Stimulated activated CD8-positive, alpha-beta memory T cell treated with anti-CD3 and anti-CD28 coated beads, Interleukin-7, amount 100 ng/mL, for 24 hours (primary cell): ENCODE data around the gene IL9R.
"Not testable (repeated sequence)": the region's sequence is repeated elsewhere in the genome, so short reads cannot be mapped to it uniquely, and the experiment has no call there.

Experiments
- DNase-seq: peaks from one replicate; pipeline ENCODE4 v3.0.0-alpha.2; 2020; ENCODE audit warnings: low read depth

The IL9R gene, protein sequence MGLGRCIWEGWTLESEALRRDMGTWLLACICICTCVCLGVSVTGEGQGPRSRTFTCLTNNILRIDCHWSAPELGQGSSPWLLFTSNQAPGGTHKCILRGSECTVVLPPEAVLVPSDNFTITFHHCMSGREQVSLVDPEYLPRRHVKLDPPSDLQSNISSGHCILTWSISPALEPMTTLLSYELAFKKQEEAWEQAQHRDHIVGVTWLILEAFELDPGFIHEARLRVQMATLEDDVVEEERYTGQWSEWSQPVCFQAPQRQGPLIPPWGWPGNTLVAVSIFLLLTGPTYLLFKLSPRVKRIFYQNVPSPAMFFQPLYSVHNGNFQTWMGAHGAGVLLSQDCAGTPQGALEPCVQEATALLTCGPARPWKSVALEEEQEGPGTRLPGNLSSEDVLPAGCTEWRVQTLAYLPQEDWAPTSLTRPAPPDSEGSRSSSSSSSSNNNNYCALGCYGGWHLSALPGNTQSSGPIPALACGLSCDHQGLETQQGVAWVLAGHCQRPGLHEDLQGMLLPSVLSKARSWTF

DNA sequence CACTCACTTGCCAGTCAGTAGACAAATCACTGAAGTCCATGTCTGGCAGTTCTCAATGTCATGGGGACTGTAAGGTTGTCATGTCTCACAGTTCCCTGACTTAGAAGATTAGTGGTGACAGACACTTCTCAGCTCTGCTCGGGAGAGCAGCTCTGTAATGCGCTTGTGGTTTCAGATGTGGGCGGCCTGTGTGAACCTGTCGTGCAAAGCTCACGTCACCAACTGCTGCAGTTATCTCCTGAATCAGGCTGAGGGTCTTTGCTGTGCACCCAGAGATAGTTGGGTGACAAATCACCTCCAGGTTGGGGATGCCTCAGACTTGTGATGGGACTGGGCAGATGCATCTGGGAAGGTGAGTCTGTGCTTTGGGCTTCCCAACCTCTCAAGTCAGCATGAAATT, at the start of gene IL9R:
TSS of gene IL9R (plus strand) at position 261 of the 400 bp plus-strand sequence. CDS start at position 325, 64 bp downstream.
- DNase-seq = peak; percentile 43

- DNase-seq = no peak
Observed at GRCh38 chrX:155949098-155949497, 48.4 kb upstream of the IL9R start.

- no peak for DNase-seq
Observed at GRCh38 chrX:155951237-155951789, 46.2 kb upstream of the IL9R start.

DNA sequence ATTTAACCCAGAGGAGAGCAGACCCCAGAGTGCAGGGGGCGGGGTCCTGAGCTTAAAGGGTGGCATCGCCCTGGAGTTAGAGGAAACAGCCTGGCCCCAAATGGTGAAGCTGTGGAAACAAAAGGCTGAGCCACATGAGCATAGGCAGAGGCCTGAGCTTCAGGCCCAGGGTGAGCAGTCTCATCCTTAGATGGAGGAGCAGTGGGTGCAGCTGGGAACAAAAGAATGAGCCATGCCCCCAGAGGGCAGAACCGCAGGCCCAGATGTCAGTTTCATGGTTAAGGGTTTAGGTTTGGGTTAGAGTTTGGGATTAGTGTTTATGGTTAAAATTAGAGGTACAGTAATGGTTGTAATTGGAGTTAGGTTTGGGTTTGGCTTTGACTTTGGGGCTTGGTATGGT, 44.4 kb upstream of the IL9R start:
- no peak for DNase-seq

DNA sequence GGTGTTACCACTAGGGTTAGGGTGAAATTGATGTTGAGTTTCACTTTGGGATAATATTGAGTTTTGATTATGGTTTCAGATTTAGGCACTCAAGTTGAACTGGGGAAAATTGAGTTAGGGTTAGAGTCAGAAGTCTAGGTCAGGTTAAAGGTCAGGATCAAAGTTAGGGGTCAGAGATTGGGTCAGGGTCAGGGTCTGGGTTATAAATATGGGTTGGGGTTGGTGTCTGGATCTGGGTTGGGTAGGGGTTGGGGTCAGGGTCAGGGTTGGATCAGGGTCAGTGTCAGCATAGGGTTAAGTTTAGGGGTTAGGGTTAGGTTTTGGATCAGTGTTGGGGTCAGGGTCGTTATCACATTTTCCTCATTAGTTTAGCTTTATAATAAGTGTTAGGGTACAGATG, 42.7 kb upstream of the IL9R start:
- DNase-seq = no peak

- no peak for DNase-seq
Observed at GRCh38 chrX:155956099-155956498, 41.4 kb upstream of the IL9R start.

- DNase-seq = no peak
Observed at GRCh38 chrX:155956649-155957048, 40.8 kb upstream of the IL9R start.

- no peak for DNase-seq
Observed at GRCh38 chrX:155957843-155958242, 39.7 kb upstream of the IL9R start.

GRCh38 chrX:155959018-155959587, 38.4 kb upstream of the IL9R start:
- no peak for DNase-seq

DNA sequence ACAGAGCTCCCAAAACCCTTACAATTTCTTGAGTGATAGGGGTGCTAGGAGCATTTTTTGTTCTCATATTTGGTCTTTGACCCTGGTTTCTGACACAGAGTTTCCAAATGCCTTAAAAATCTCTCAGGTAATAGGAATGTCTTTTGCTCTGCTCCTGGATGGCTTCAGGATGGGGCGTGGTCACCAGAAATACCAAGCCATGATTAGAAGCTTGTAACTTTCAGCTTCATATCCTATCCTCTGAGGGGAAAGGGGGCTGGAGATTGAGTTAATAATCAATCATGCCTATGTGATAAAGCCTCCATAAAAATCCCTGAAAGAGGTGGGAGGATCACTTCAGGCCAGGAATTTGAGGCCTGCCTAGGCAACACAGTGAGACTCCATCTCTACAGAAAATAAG, 34.6 kb upstream of the IL9R start:
- no peak for DNase-seq

DNA sequence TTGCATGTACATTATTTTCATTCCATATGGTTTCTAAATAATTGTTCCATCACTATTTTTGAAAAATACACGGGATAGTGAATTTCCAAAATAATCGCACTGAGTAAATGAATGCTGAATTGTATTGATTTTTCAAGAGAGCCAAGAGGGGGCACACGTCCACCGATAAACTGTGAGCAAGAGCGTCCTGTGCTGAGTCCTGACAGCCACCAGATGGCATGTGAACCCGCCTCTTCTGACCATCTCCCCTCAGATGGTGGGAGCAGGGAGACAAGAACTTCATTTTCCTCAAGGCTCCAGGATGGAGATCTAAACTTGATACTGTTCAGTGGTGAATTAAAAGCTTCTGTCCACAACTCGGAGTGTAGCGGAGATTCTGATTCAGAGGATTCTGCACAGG, 30.6 kb upstream of the IL9R start:
- no peak for DNase-seq

DNA sequence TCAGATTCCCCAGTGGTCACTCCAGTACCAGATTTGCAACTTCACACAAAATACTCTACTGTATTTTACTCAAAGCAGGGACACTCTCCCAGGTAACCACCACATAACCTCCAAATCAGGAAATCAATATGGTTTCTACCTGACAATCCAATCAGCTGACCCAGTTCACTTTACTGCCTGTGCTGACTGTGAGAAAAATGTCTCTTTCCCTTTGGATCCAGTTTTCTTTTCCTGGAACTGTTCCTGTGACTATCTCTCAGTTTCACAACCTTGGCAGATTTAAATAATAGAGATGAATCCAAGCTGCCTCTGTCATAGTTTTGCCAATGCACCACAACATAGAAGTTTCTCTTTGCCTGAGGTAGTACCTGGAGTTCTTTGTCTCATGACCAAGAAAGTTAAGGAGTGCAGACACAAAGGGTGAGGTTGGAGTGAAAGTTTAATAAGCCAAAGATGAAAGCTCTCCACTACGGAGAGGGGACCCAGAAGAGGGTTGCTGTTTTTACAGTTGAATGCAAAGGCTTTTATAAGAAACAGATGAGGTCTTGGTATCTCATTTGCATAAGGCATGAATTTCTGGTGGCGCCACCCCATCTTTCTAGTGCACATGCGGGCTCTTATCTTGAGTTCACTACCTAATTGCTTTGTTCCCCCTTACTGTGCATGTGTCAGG, 29.7 kb upstream of the IL9R start:
- no peak for DNase-seq

DNA sequence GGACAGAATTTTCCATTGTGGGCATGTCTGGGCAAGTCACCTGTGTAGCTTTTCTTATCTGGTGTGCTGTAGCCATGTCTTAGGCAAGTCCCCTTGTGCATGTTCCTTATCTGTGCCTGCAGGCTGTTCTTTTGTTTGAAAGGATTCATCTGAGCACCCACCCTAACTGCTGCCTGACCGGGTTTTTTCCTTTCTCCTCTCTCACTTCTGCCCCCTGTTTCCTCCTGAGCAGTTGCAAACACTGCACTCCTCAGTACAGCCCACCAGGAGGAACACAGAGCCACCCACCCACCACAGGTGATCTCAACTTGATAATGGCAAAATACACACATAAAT, 29.2 kb upstream of the IL9R start:
- no peak for DNase-seq

GRCh38 chrX:155968791-155969190, 28.7 kb upstream of the IL9R start:
- no peak for DNase-seq

GRCh38 chrX:155971658-155972057, 25.8 kb upstream of the IL9R start:
- not testable (repeated sequence) for DNase-seq

DNA sequence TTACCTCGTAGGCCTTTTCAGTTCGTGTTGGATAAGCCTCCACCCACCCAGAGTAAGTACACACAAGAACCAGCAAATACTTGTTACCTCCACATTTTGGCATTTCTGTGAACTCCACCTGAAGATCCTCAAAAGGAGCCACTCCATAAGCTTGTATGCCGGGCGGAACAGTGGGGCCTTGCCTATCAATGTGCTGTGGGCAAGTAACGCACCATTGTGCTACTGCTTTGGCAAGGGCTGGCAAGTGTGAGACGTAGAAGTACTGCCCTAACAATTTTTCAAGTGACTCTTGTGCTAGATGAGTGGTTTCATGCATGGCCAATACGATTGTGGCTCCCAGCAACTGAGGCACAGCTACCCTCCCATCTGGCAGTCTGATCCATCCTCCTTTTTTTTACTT, 25.3 kb upstream of the IL9R start:
- DNase-seq = not testable (repeated sequence)

DNA sequence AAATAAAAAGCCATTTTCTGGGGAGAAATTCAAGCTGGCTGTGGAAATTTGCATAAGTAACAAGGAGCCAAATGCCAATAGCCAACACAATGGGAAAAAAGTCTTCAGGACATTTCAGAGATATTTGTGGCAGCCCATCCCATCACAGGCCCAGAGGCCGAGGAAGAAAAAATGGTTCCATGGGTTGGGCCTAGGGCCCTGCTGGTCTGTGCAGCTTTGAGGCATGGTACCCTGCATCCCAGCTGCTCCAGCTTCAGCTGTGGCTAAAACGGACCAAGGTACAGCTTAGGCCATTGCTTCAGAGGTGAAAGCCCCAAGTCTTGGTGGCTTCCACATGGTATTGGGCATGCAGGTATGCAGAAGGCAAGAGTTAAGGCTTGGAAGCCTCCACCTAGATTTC, 14.2 kb upstream of the IL9R start:
- no peak for DNase-seq

DNA sequence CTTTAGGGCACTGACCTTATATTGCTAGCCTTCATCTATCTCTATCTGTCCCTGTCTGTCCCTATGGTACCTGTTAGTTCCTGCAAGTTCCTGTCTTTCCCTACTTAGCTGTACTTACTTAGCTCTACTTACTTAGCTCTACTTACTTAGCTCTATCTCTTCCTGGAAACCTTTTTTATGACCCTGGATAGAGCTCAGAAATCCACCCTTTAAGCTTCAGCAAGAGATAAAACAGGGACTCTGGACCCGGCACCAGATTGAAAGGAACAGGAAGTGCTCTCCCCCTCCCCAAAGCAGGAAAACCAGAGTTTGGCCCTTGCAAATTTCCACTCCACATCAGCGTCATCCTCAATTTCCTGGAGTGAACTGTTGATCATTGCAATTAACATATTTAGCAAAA, 12.3 kb upstream of the IL9R start:
- DNase-seq = no peak

GRCh38 chrX:155986995-155987394, 10.5 kb upstream of the IL9R start:
- DNase-seq = not testable (repeated sequence)

DNA sequence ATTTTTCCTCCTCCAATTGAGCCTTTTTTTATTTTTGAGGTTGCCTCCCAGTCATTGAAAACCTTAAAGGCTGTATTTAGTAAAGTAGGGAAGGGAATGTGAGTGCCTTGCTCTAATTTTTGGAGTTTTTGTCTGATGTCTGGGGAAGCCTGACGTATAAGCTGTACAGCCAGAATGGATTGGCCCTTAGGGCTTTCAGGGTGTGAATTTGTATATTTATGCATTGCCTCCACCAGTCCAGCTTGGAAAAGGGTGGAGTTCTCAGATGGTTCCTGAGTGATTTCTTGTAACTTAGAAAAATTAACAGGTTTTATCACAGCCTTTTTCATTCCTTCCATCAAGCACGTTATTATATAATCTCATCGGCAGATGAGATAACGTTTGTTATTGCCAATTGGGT, 8.6 kb upstream of the IL9R start:
- no peak for DNase-seq

GRCh38 chrX:155993421-155993820, 4.1 kb upstream of the IL9R start:
- no peak for DNase-seq

DNA sequence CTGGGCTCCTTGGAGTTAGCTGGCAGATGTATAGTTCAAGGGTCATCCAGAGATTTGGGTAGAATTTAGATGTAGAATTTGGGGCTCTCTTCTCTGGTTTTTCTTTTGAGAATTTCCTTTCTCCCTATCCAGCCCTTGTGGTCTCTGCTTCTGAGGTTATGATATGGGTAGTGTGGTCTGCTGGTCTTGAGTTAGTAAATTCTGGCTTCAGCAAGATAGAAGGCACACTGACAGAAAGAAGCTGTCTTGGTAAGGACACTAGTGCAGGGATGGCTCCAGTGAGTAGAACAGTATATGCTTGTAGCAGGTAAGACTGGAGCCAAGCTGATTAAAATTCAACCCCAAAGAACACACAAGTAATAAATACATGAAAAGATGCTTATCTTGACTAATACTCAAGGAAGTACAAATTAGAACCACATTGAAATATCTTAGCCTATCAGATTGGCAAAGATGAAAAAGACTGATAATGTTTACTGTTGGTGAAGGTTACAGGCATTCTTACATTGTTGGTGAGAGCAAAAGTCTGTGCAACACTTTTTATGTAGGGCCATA, 2.1 kb upstream of the IL9R start:
- DNase-seq = no peak

DNA sequence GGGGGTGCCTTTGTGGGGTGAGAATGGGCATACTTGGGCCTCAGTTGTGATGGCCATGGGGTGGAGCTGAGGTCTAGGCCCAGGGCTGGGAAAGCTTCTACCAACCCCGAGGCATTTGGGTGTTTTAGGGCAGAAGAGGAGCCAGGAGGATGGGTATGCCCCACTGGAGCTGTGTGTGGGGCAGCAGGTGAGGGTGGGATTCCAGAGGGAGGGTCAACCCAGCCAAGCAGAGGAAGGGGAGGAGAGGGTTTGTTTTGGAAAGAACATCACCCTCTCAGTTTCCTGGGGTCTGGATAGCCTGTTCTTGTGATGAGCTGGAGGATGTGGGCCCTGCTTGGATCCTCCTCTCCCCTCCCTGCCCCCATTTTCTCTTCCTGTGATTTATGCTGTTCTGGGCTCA, 620 bp downstream of the IL9R start:
- no peak for DNase-seq
